ENCODE results near the gene DNAH7.
A peak's percentile ranks its signal among the peaks of the same experiment; 100 is the strongest.

The DNAH7 gene

DNA sequence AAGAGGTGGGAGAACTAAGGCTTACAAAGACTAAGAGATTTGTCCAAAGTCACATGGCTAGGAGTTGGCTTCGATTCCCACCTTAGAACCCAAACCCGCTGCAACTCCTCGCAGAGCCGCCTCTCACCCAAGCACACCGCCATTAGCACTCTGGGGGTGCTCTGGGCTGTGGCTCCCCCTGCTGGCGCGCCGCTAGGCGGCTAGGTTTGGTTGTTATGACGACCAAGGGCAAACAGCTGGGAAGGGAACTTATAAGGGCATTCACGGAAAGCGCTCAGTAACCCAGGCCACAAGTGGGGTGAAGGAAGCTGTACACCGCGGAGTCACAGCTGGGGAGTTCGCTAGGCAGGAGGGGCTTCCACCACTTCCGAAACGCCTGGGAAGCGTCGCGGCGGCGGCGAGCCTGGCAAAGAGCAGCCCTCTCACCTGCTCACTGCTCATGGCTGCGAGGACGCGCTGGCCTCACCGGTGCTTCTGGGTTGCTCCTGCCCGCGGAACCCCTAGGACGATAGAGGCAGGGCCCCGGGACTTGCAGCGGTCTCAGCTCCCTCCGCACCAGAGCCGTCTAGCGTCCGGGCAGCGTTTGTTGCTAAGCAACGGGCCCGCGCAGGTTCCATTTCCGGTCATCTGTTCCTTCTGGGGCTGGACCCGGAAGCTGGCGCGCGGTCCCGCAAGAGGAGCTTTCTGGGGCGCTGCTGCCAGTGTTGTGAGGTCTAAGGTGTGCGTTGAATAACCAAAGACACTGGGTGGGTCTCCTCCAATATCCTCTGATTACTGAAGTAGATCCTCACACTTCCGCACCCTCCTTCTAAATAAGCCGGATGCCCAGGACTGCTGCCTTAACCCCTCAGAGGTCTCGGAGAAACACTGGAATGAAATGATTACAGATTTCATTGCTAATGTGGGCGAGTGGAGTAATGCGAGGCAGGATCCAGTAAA is at the start of gene DNAH7:
Gene DNAH7 (minus strand): TSS at position 567 of the 939 bp plus-strand sequence. CDS start 126 bp downstream, at position 441.
- 0 out of 2 replicates have a peak, but pooled peaks cover 8% of the 10 kb centered on the region for H3K4me1 ChIP-seq (ENCODE audit: control insufficient read depth, insufficient read depth, low read length)
- peak within 1 kb of the TSS; percentile 68 for H3K9ac ChIP-seq (ENCODE audit: low read length)
- no peaks in the 10 kb centered on the region for H3K36me3 ChIP-seq (ENCODE audit: control insufficient read depth, insufficient read depth, low read length)
- peak within 1 kb of the TSS; percentile 52; the same call in 1 of the 2 replicates for H3K27ac ChIP-seq (ENCODE audit: low read depth, low read length)
- H3K9me3 ChIP-seq (ENCODE audit: control insufficient read depth, insufficient read depth, low read depth, low read length): no peaks in the 10 kb centered on the region
- peaks cover 17% of the 10 kb centered on the region for H3K27me3 ChIP-seq (ENCODE audit: control insufficient read depth, insufficient read depth, low read length)
- peak within 1 kb of the TSS; percentile 84 for H3K4me3 ChIP-seq (ENCODE audit: low read depth, low read length)

DNA sequence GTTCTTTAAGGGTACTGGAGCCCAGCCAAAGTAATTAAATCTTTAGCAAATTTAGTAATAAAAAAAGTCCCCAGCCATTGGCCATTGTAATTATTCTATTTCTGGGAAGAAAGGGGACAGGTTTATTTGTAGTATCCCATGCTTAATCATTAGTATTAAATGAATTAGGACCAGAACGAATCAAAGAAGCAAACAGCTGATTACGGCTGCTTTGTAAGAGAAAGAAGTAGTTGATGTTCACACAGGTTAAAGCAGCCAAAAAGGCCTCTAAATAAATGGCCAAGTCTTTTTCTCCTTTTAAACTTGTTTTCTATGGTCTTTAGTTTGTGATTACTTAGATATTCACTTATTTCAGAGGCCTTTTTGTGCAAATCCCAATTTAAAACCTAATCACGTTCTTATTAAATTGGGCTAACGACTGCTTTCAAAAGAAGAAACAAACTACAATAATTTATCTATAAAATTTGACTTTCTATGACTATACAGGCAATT is 48.6 kb upstream of the DNAH7 start:
- Histone ChIP-seq H3K27ac (ENCODE audit: low read depth, low read length) (no peak overlapping the region), H3K4me3 (ENCODE audit: low read depth, low read length) (no peak overlapping the region), H3K36me3 (ENCODE audit: control insufficient read depth, insufficient read depth, low read length) (no peaks in the 10 kb centered on the region), H3K27me3 (ENCODE audit: control insufficient read depth, insufficient read depth, low read length) (no peaks in the 10 kb centered on the region), H3K4me1 (ENCODE audit: control insufficient read depth, insufficient read depth, low read length) (peaks cover 20% of the 10 kb centered on the region), H3K9me3 (ENCODE audit: control insufficient read depth, insufficient read depth, low read depth, low read length) (no peaks in the 10 kb centered on the region), H3K9ac (ENCODE audit: low read length) (no peak overlapping the region)

GRCh38 chr2:196113061-196113974 is 44.7 kb upstream of the DNAH7 start:
- Histone ChIP-seq H3K9ac (ENCODE audit: low read length) (peak overlapping the region; percentile 59), H3K27ac (ENCODE audit: low read depth, low read length) (peak overlapping the region; percentile 79), H3K4me3 (ENCODE audit: low read depth, low read length) (peak overlapping the region; percentile 16; the same call in 1 of the 2 replicates)

GRCh38 chr2:196112418-196113034 is 43.9 kb upstream of the DNAH7 start:
- peak overlapping the region; percentile 79 for H3K27ac ChIP-seq (ENCODE audit: low read depth, low read length)
- H3K4me3 ChIP-seq (ENCODE audit: low read depth, low read length): 0 out of 2 replicates have a peak overlapping the region, but pooled peaks have one; percentile 16
- H3K9me3 ChIP-seq (ENCODE audit: control insufficient read depth, insufficient read depth, low read depth, low read length): no peaks in the 10 kb centered on the region
- H3K27me3 ChIP-seq (ENCODE audit: control insufficient read depth, insufficient read depth, low read length): no peaks in the 10 kb centered on the region
- peak overlapping the region; percentile 44 for H3K9ac ChIP-seq (ENCODE audit: low read length)
- H3K36me3 ChIP-seq (ENCODE audit: control insufficient read depth, insufficient read depth, low read length): no peaks in the 10 kb centered on the region
- H3K4me1 ChIP-seq (ENCODE audit: control insufficient read depth, insufficient read depth, low read length): peaks cover 27% of the 10 kb centered on the region

More at GRCh38 chr2:196113061-196113974, 44.7 kb upstream of the DNAH7 start:
- no peaks in the 10 kb centered on the region for H3K27me3 ChIP-seq (ENCODE audit: control insufficient read depth, insufficient read depth, low read length)
- H3K9me3 ChIP-seq (ENCODE audit: control insufficient read depth, insufficient read depth, low read depth, low read length): no peaks in the 10 kb centered on the region
- H3K36me3 ChIP-seq (ENCODE audit: control insufficient read depth, insufficient read depth, low read length): no peaks in the 10 kb centered on the region
- H3K4me1 ChIP-seq (ENCODE audit: control insufficient read depth, insufficient read depth, low read length): peaks cover 27% of the 10 kb centered on the region

- H3K27me3 ChIP-seq (ENCODE audit: control insufficient read depth, insufficient read depth, low read length): no peaks in the 10 kb centered on the region
- no peaks in the 10 kb centered on the region for H3K36me3 ChIP-seq (ENCODE audit: control insufficient read depth, insufficient read depth, low read length)
- H3K4me3 ChIP-seq (ENCODE audit: low read depth, low read length): no peak overlapping the region
- H3K9me3 ChIP-seq (ENCODE audit: control insufficient read depth, insufficient read depth, low read depth, low read length): no peaks in the 10 kb centered on the region
- H3K9ac ChIP-seq (ENCODE audit: low read length): no peak overlapping the region
- no peak overlapping the region for H3K27ac ChIP-seq (ENCODE audit: low read depth, low read length)
- H3K4me1 ChIP-seq (ENCODE audit: control insufficient read depth, insufficient read depth, low read length): peaks cover 19% of the 10 kb centered on the region
Measured at GRCh38 chr2:196108604-196109003, 40.0 kb upstream of the DNAH7 start.

GRCh38 chr2:196105951-196106350 is 37.3 kb upstream of the DNAH7 start:
- Histone ChIP-seq H3K4me1 (ENCODE audit: control insufficient read depth, insufficient read depth, low read length) (peaks cover 6% of the 10 kb centered on the region; the same call in 1 of the 2 replicates), H3K4me3 (ENCODE audit: low read depth, low read length) (no peak overlapping the region), H3K27me3 (ENCODE audit: control insufficient read depth, insufficient read depth, low read length) (no peaks in the 10 kb centered on the region), H3K36me3 (ENCODE audit: control insufficient read depth, insufficient read depth, low read length) (no peaks in the 10 kb centered on the region), H3K9me3 (ENCODE audit: control insufficient read depth, insufficient read depth, low read depth, low read length) (no peaks in the 10 kb centered on the region; the same call in 1 of the 2 replicates), H3K9ac (ENCODE audit: low read length) (no peak overlapping the region), H3K27ac (ENCODE audit: low read depth, low read length) (no peak overlapping the region)

- H3K4me3 ChIP-seq (ENCODE audit: low read depth, low read length): no peak overlapping the region
- no peaks in the 10 kb centered on the region for H3K27me3 ChIP-seq (ENCODE audit: control insufficient read depth, insufficient read depth, low read length)
- H3K36me3 ChIP-seq (ENCODE audit: control insufficient read depth, insufficient read depth, low read length): no peaks in the 10 kb centered on the region
- no peak overlapping the region for H3K27ac ChIP-seq (ENCODE audit: low read depth, low read length)
- peaks cover 6% of the 10 kb centered on the region; the same call in 1 of the 2 replicates for H3K4me1 ChIP-seq (ENCODE audit: control insufficient read depth, insufficient read depth, low read length)
- no peaks in the 10 kb centered on the region; the same call in 1 of the 2 replicates for H3K9me3 ChIP-seq (ENCODE audit: control insufficient read depth, insufficient read depth, low read depth, low read length)
- H3K9ac ChIP-seq (ENCODE audit: low read length): no peak overlapping the region
Measured at GRCh38 chr2:196104066-196104465, 35.4 kb upstream of the DNAH7 start.

GRCh38 chr2:196103626-196104025 is 35.0 kb upstream of the DNAH7 start:
- no peak overlapping the region for H3K9ac ChIP-seq (ENCODE audit: low read length)
- H3K9me3 ChIP-seq (ENCODE audit: control insufficient read depth, insufficient read depth, low read depth, low read length): no peaks in the 10 kb centered on the region; the same call in 1 of the 2 replicates
- no peak overlapping the region for H3K4me3 ChIP-seq (ENCODE audit: low read depth, low read length)
- no peak overlapping the region for H3K27ac ChIP-seq (ENCODE audit: low read depth, low read length)
- no peaks in the 10 kb centered on the region for H3K27me3 ChIP-seq (ENCODE audit: control insufficient read depth, insufficient read depth, low read length)
- peaks cover 6% of the 10 kb centered on the region; the same call in 1 of the 2 replicates for H3K4me1 ChIP-seq (ENCODE audit: control insufficient read depth, insufficient read depth, low read length)
- H3K36me3 ChIP-seq (ENCODE audit: control insufficient read depth, insufficient read depth, low read length): no peaks in the 10 kb centered on the region

- H3K27ac ChIP-seq (ENCODE audit: low read depth, low read length): no peak overlapping the region
- no peak overlapping the region for H3K9ac ChIP-seq (ENCODE audit: low read length)
- H3K4me1 ChIP-seq (ENCODE audit: control insufficient read depth, insufficient read depth, low read length): peaks cover 18% of the 10 kb centered on the region
- no peak overlapping the region for H3K4me3 ChIP-seq (ENCODE audit: low read depth, low read length)
- no peaks in the 10 kb centered on the region for H3K36me3 ChIP-seq (ENCODE audit: control insufficient read depth, insufficient read depth, low read length)
- no peaks in the 10 kb centered on the region; the same call in 1 of the 2 replicates for H3K9me3 ChIP-seq (ENCODE audit: control insufficient read depth, insufficient read depth, low read depth, low read length)
- no peaks in the 10 kb centered on the region for H3K27me3 ChIP-seq (ENCODE audit: control insufficient read depth, insufficient read depth, low read length)
Measured at GRCh38 chr2:196101325-196101991, 32.8 kb upstream of the DNAH7 start.

- Histone ChIP-seq H3K27ac (ENCODE audit: low read depth, low read length) (no peak overlapping the region), H3K27me3 (ENCODE audit: control insufficient read depth, insufficient read depth, low read length) (no peaks in the 10 kb centered on the region), H3K4me1 (ENCODE audit: control insufficient read depth, insufficient read depth, low read length) (peaks cover 22% of the 10 kb centered on the region), H3K36me3 (ENCODE audit: control insufficient read depth, insufficient read depth, low read length) (no peaks in the 10 kb centered on the region), H3K9me3 (ENCODE audit: control insufficient read depth, insufficient read depth, low read depth, low read length) (no peaks in the 10 kb centered on the region; the same call in 1 of the 2 replicates), H3K4me3 (ENCODE audit: low read depth, low read length) (no peak overlapping the region), H3K9ac (ENCODE audit: low read length) (no peak overlapping the region)
Measured at GRCh38 chr2:196099916-196100315, 31.3 kb upstream of the DNAH7 start.
